Measurements from ENCODE around the gene NR3C2.

GRCh38 chr4:148089624-148090023 lies 352.6 kb downstream of the NR3C2 start:
- TF ChIP-seq, protein P1, sequence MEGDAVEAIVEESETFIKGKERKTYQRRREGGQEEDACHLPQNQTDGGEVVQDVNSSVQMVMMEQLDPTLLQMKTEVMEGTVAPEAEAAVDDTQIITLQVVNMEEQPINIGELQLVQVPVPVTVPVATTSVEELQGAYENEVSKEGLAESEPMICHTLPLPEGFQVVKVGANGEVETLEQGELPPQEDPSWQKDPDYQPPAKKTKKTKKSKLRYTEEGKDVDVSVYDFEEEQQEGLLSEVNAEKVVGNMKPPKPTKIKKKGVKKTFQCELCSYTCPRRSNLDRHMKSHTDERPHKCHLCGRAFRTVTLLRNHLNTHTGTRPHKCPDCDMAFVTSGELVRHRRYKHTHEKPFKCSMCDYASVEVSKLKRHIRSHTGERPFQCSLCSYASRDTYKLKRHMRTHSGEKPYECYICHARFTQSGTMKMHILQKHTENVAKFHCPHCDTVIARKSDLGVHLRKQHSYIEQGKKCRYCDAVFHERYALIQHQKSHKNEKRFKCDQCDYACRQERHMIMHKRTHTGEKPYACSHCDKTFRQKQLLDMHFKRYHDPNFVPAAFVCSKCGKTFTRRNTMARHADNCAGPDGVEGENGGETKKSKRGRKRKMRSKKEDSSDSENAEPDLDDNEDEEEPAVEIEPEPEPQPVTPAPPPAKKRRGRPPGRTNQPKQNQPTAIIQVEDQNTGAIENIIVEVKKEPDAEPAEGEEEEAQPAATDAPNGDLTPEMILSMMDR (IDR thresholded peaks at IDR 0.05): no peak
- TF ChIP-seq POLR2AphosphoS5 (IDR thresholded peaks at IDR 0.05) (no peak), POLR2A (IDR thresholded peaks at IDR 0.05) (no peak), EP300 (IDR thresholded peaks at IDR 0.05) (no peak)

All from stomach (tissue), 4 donors.